HUES6 (cell line): ENCODE results near the gene HNF4A.

Source experiments
- H3K27ac ChIP-seq: 2 replicates; pipeline ENCODE4 v1.7.0; 2013; ENCODE audit warnings: low read depth, mild to moderate bottlenecking, low read length, inconsistent platforms
- H3K27me3 ChIP-seq: 2 replicates; pipeline ENCODE4 v1.6.1; 2013; ENCODE audit warnings: low read length; ENCODE audit not compliant: control insufficient read depth, insufficient read depth
- H3K36me3 ChIP-seq: 2 replicates; pipeline ENCODE4 v1.6.1; 2013; ENCODE audit warnings: low read length; ENCODE audit not compliant: control insufficient read depth, insufficient read depth
- H3K4me1 ChIP-seq: 2 replicates; pipeline ENCODE4 v1.6.1; 2013; ENCODE audit warnings: low read length; ENCODE audit not compliant: control insufficient read depth, insufficient read depth
- H3K4me3 ChIP-seq: 2 replicates; pipeline ENCODE4 v1.5.1; 2013; ENCODE audit warnings: low read depth, low read length
- H3K9ac ChIP-seq: one replicate; pipeline ENCODE4 v1.6.1; 2013; ENCODE audit warnings: mild to moderate bottlenecking, low read length
- H3K9me3 ChIP-seq: 2 replicates; pipeline ENCODE4 v1.6.1; 2013; ENCODE audit warnings: low read depth, low read length; ENCODE audit not compliant: control insufficient read depth, insufficient read depth

Gene HNF4A

GRCh38 chr20:44428174-44429016 is 72.9 kb downstream of the HNF4A start:
- Histone ChIP-seq H3K9ac (no peak overlapping the region), H3K4me1 (no peaks in the 10 kb centered on the region; the same call in 1 of the 2 replicates), H3K36me3 (no peaks in the 10 kb centered on the region), H3K4me3 (no peak overlapping the region), H3K9me3 (no peaks in the 10 kb centered on the region), H3K27me3 (no peaks in the 10 kb centered on the region; the same call in 1 of the 2 replicates), H3K27ac (no peak overlapping the region)

- Histone ChIP-seq H3K4me3 (no peak overlapping the region), H3K36me3 (no peaks in the 10 kb centered on the region), H3K9me3 (no peaks in the 10 kb centered on the region), H3K27ac (no peak overlapping the region), H3K9ac (no peak overlapping the region), H3K4me1 (no peaks in the 10 kb centered on the region; the same call in 1 of the 2 replicates), H3K27me3 (no peaks in the 10 kb centered on the region; the same call in 1 of the 2 replicates)
Measured at GRCh38 chr20:44429017-44429339, 73.5 kb downstream of the HNF4A start.

- H3K9me3 ChIP-seq: no peaks in the 10 kb centered on the region
- H3K9ac ChIP-seq: no peak overlapping the region
- H3K27me3 ChIP-seq: no peaks in the 10 kb centered on the region; the same call in 1 of the 2 replicates
- H3K36me3 ChIP-seq: no peaks in the 10 kb centered on the region
- no peaks in the 10 kb centered on the region; the same call in 1 of the 2 replicates for H3K4me1 ChIP-seq
- no peak overlapping the region for H3K27ac ChIP-seq
- no peak overlapping the region for H3K4me3 ChIP-seq
Measured at GRCh38 chr20:44429419-44430269, 74.1 kb downstream of the HNF4A start.

- no peak overlapping the region for H3K9ac ChIP-seq
- no peaks in the 10 kb centered on the region for H3K27me3 ChIP-seq
- H3K4me3 ChIP-seq: no peak overlapping the region
- no peaks in the 10 kb centered on the region for H3K9me3 ChIP-seq
- H3K27ac ChIP-seq: no peak overlapping the region
- no peaks in the 10 kb centered on the region; the same call in 1 of the 2 replicates for H3K4me1 ChIP-seq
- H3K36me3 ChIP-seq: no peaks in the 10 kb centered on the region
Measured at GRCh38 chr20:44430270-44431065, 75.0 kb downstream of the HNF4A start.

- no peaks in the 10 kb centered on the region for H3K27me3 ChIP-seq
- H3K4me1 ChIP-seq: no peaks in the 10 kb centered on the region; the same call in 1 of the 2 replicates
- no peak overlapping the region for H3K4me3 ChIP-seq
- no peak overlapping the region for H3K9ac ChIP-seq
- no peaks in the 10 kb centered on the region for H3K9me3 ChIP-seq
- no peaks in the 10 kb centered on the region for H3K36me3 ChIP-seq
- H3K27ac ChIP-seq: no peak overlapping the region
Measured at GRCh38 chr20:44431118-44431501, 75.6 kb downstream of the HNF4A start.

GRCh38 chr20:44431502-44432234 is 76.2 kb downstream of the HNF4A start:
- no peaks in the 10 kb centered on the region; the same call in 1 of the 2 replicates for H3K4me1 ChIP-seq
- no peaks in the 10 kb centered on the region for H3K36me3 ChIP-seq
- no peaks in the 10 kb centered on the region for H3K9me3 ChIP-seq
- H3K4me3 ChIP-seq: no peak overlapping the region
- no peak overlapping the region for H3K9ac ChIP-seq
- H3K27me3 ChIP-seq: no peaks in the 10 kb centered on the region
- H3K27ac ChIP-seq: no peak overlapping the region

GRCh38 chr20:44432618-44433577 is 77.4 kb downstream of the HNF4A start:
- no peaks in the 10 kb centered on the region for H3K27me3 ChIP-seq
- H3K9ac ChIP-seq: no peak overlapping the region
- H3K27ac ChIP-seq: no peak overlapping the region
- no peaks in the 10 kb centered on the region for H3K36me3 ChIP-seq
- no peaks in the 10 kb centered on the region for H3K9me3 ChIP-seq
- no peak overlapping the region for H3K4me3 ChIP-seq
- no peaks in the 10 kb centered on the region; the same call in 1 of the 2 replicates for H3K4me1 ChIP-seq

- Histone ChIP-seq H3K27ac (no peak overlapping the region), H3K4me3 (no peak overlapping the region), H3K36me3 (no peaks in the 10 kb centered on the region), H3K27me3 (no peaks in the 10 kb centered on the region), H3K9ac (no peak overlapping the region), H3K4me1 (no peaks in the 10 kb centered on the region; the same call in 1 of the 2 replicates), H3K9me3 (no peaks in the 10 kb centered on the region)
Measured at GRCh38 chr20:44433751-44434538, 78.4 kb downstream of the HNF4A start.

- H3K27ac ChIP-seq: no peak overlapping the region
- no peaks in the 10 kb centered on the region; the same call in 1 of the 2 replicates for H3K4me1 ChIP-seq
- H3K9ac ChIP-seq: no peak overlapping the region
- no peaks in the 10 kb centered on the region for H3K9me3 ChIP-seq
- H3K36me3 ChIP-seq: no peaks in the 10 kb centered on the region
- no peak overlapping the region for H3K4me3 ChIP-seq
- no peaks in the 10 kb centered on the region for H3K27me3 ChIP-seq
Measured at GRCh38 chr20:44435630-44436335, 80.3 kb downstream of the HNF4A start.
